ENCODE results near the gene HIVEP3. TPM values are rescaled to one million over a fixed set of nuclear protein-coding genes. Genes with fewer than 3 reads are reported as not detected.
A peak's percentile ranks its signal among the peaks of the same experiment; 100 is the strongest.

Gene HIVEP3
- total RNA-seq, 1 donor from 2014 or later: 2.9 TPM

DNA sequence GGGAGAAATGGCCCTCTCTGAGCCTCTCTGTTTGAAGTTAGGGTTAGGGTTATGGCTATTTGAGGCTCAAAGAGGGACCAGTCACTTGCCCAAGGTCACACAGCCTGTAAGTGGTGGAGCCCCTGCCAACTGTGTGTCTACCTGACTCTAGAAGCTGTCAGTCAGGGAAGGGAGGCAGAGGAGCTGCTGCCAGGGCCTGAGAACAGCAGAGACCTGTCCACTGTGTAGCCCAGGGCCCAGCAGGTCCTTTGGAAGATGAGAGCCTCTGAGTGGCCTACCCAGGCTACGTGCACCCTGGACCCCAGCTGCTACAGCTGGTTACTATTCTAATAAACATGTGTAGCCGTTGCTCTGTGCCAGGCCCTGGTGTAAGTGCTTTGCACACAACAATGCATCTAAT lies 419.1 kb downstream of the HIVEP3 start:
- H3K27me3 ChIP-seq: no peaks in the 10 kb centered on the region
- DNase-seq (ENCODE audit: extremely low spot score in 2 of 2): no peak
- intact Hi-C loops (cut with DNase I): no loop called here
- TF ChIP-seq, protein P1, sequence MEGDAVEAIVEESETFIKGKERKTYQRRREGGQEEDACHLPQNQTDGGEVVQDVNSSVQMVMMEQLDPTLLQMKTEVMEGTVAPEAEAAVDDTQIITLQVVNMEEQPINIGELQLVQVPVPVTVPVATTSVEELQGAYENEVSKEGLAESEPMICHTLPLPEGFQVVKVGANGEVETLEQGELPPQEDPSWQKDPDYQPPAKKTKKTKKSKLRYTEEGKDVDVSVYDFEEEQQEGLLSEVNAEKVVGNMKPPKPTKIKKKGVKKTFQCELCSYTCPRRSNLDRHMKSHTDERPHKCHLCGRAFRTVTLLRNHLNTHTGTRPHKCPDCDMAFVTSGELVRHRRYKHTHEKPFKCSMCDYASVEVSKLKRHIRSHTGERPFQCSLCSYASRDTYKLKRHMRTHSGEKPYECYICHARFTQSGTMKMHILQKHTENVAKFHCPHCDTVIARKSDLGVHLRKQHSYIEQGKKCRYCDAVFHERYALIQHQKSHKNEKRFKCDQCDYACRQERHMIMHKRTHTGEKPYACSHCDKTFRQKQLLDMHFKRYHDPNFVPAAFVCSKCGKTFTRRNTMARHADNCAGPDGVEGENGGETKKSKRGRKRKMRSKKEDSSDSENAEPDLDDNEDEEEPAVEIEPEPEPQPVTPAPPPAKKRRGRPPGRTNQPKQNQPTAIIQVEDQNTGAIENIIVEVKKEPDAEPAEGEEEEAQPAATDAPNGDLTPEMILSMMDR (IDR thresholded peaks at IDR 0.05): no peak
- TF ChIP-seq POLR2A (IDR thresholded peaks at IDR 0.05): no peak
- no peak for TF ChIP-seq POLR2AphosphoS5 (IDR thresholded peaks at IDR 0.05; ENCODE audit: insufficient read depth in 1 of 2, low read depth in 1 of 2)
- H3K36me3 ChIP-seq: no peaks in the 10 kb centered on the region
- peak overlapping the region; percentile 91 for H3K27ac ChIP-seq
- no peak overlapping the region for H3K4me3 ChIP-seq
- no peaks in the 10 kb centered on the region for H3K9me3 ChIP-seq
- peaks cover 62% of the 10 kb centered on the region for H3K4me1 ChIP-seq

DNA sequence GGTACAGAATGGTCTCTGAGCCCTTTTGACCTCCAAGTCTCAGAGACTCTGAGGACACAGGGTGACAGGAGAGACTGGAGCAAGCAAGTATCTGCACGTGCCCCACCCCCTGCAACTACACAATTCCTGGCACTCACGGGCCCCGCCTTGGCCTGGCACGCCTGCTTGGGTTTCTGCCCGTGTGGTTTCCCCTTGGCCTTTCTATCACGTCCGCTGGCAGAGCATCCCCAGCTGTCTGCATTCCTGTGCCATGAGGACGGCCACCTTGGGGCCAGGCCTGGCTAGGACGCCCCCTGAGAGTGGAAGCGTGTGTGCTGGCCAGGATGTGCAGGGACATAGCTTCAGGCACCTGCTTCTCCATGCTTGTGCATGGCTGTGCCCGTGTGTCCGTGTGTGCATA lies 419.9 kb downstream of the HIVEP3 start:
- peak overlapping the region; percentile 91 for H3K27ac ChIP-seq
- intact Hi-C loops (cut with DNase I): no loop called here
- peak; percentile 55 to 81 for TF ChIP-seq POLR2AphosphoS5 (IDR thresholded peaks at IDR 0.05; ENCODE audit: insufficient read depth in 1 of 2, low read depth in 1 of 2)
- TF ChIP-seq, protein P1 (IDR thresholded peaks at IDR 0.05): no peak
- no peak overlapping the region for H3K4me3 ChIP-seq
- no peaks in the 10 kb centered on the region for H3K9me3 ChIP-seq
- no peaks in the 10 kb centered on the region for H3K36me3 ChIP-seq
- H3K27me3 ChIP-seq: no peaks in the 10 kb centered on the region
- DNase-seq (ENCODE audit: extremely low spot score in 2 of 2): no peak
- H3K4me1 ChIP-seq: peaks cover 62% of the 10 kb centered on the region

DNA sequence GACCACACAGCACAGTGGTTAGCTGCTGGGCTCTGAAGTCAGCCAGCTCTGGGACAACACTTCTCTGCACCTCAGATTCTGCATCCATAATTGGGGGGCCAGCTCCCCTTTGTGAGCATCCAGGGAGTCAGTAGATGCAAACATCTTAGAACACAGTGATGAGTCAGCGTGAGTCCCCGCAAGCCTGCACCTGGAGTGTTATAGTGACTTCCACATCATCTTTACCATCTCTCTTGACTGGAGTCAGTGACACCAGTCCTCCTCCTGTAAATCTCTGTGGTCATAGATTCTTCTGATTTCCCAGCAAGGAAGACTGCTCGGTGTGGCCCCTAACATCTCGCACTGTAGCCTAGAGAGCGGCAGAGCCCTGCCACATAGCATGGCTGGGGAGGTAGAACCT lies 420.3 kb downstream of the HIVEP3 start:
- TF ChIP-seq POLR2AphosphoS5 (IDR thresholded peaks at IDR 0.05; ENCODE audit: insufficient read depth in 1 of 2, low read depth in 1 of 2) (no peak), POLR2A (IDR thresholded peaks at IDR 0.05) (no peak)
- Histone ChIP-seq H3K4me1 (peaks cover 62% of the 10 kb centered on the region), H3K4me3 (no peak overlapping the region), H3K27ac (peak overlapping the region; percentile 91), H3K36me3 (no peaks in the 10 kb centered on the region), H3K27me3 (no peaks in the 10 kb centered on the region), H3K9me3 (no peaks in the 10 kb centered on the region)
- no peak for DNase-seq (ENCODE audit: extremely low spot score in 2 of 2)
- intact Hi-C loops (cut with DNase I): no loop called here

DNA sequence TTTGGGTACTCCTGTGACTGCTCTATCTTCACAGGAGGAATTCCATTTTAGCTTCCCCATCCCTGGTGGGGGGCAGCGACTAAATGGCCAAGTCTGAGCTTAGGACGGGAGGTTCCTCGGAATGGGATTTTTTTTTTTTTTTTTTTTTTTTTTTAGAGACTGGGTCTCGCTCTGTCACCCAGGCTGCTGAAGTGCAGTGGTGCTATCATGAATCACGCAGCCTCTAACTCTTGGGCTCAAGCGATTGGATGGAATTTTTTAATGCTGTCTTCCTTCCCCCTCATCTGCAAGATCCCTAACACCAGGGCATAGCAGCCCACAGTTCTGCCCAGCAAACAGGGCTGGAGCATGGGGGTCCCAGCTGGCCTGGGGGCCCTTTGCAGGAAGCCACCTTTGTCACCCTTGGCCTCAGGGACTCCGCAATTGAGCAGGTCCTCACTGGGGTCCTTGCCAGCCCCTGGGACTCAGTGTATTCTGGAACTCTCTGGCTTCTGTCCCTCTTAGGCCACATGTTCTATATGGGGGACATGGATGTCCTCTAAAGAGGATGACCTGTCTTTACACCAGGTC lies 421.2 kb downstream of the HIVEP3 start:
- Histone ChIP-seq H3K9me3 (no peaks in the 10 kb centered on the region), H3K4me1 (peaks cover 62% of the 10 kb centered on the region), H3K27me3 (no peaks in the 10 kb centered on the region), H3K4me3 (no peak overlapping the region), H3K27ac (peak overlapping the region; percentile 91), H3K36me3 (no peaks in the 10 kb centered on the region)
- TF ChIP-seq, protein P1 (IDR thresholded peaks at IDR 0.05): no peak
- TF ChIP-seq POLR2AphosphoS5 (IDR thresholded peaks at IDR 0.05; ENCODE audit: insufficient read depth in 1 of 2, low read depth in 1 of 2) (no peak), POLR2A (IDR thresholded peaks at IDR 0.05) (no peak)
- intact Hi-C loops (cut with DNase I): no loop called here
- no peak for DNase-seq (ENCODE audit: extremely low spot score in 2 of 2)

DNA sequence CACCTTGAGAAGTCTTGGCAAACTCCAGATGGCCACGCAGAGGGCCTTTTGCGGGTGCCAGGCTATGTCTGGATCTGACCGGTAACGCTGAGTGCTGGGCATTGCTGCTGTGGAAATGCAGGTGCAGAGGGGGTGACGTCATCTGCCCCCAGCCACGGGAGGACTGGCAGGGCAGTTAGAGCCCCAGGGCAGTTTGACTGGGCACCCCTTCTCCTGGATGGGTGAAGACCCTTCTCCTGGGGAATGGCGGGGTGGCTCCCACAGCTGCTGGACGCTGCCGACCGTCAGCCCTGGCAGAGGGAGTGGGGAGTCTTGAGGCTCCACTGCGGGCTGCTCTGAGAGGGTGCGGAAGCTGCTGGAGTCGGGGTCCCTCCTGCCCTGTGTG lies 421.7 kb downstream of the HIVEP3 start:
- no peak for DNase-seq (ENCODE audit: extremely low spot score in 2 of 2)
- Histone ChIP-seq H3K9me3 (no peaks in the 10 kb centered on the region), H3K27ac (peak overlapping the region; percentile 91), H3K36me3 (no peaks in the 10 kb centered on the region), H3K27me3 (no peaks in the 10 kb centered on the region), H3K4me1 (peaks cover 62% of the 10 kb centered on the region), H3K4me3 (peak overlapping the region; percentile 23 to 45)
- TF ChIP-seq, protein P1 (IDR thresholded peaks at IDR 0.05): no peak
- TF ChIP-seq POLR2AphosphoS5 (IDR thresholded peaks at IDR 0.05; ENCODE audit: insufficient read depth in 1 of 2, low read depth in 1 of 2) (no peak), POLR2A (IDR thresholded peaks at IDR 0.05) (no peak)
- intact Hi-C loops (cut with DNase I): no loop called here
